Liver (tissue), 9 donors: ENCODE measurements around the gene SP100. TPM values are rescaled to one million over a fixed set of nuclear protein-coding genes. Genes with fewer than 3 reads are reported as not detected.

Experiments used
- DNase-seq: peaks from one replicate; pipeline ENCODE4 v3.0.0-alpha.2; 2017; ENCODE audit warnings: low spot score
- H3K27ac ChIP-seq, 2 donors: one replicate each; pipeline ENCODE4 v1.7.0; 2013; ENCODE audit warnings: inconsistent platforms in 2 of 2, low read length in 2 of 2, control low read depth in 1 of 2, low read depth in 1 of 2, mild to moderate bottlenecking in 1 of 2
- H3K27me3 ChIP-seq, 4 donors: one replicate each; pipeline versions ENCODE4 v1.6.1 to v1.7.0; 2013; ENCODE audit warnings: low read length in 3 of 4, inconsistent platforms in 1 of 4, mild to moderate bottlenecking in 1 of 4, moderate library complexity in 1 of 4; ENCODE audit not compliant: control insufficient read depth in 4 of 4, insufficient read depth in 4 of 4
- H3K36me3 ChIP-seq, 4 donors: one replicate each; pipeline versions ENCODE4 v1.6.1 to v1.7.0; 2013; ENCODE audit warnings: low read length in 3 of 4, mild to moderate bottlenecking in 3 of 4, low read depth in 1 of 4, moderate library complexity in 1 of 4; ENCODE audit not compliant: control insufficient read depth in 4 of 4, insufficient read depth in 3 of 4
- H3K4me1 ChIP-seq, 4 donors: one replicate each; pipeline versions ENCODE4 v1.6.1 to v1.7.0; 2013; ENCODE audit warnings: low read length in 3 of 4, mild to moderate bottlenecking in 3 of 4, moderate library complexity in 1 of 4; ENCODE audit not compliant: control insufficient read depth in 4 of 4, insufficient read depth in 4 of 4
- H3K4me3 ChIP-seq, 3 donors: one replicate each; pipeline versions ENCODE4 v1.6.1 to v1.7.0; 2013; ENCODE audit warnings: low read length in 3 of 3, control low read depth in 1 of 3, low read depth in 1 of 3, mild to moderate bottlenecking in 1 of 3
- H3K9ac ChIP-seq, 2 donors: one replicate each; pipeline ENCODE4 v1.7.0; 2013; ENCODE audit warnings: low read length in 2 of 2, mild to moderate bottlenecking in 2 of 2, moderate library complexity in 2 of 2, control low read depth in 1 of 2, low read depth in 1 of 2
- H3K9me3 ChIP-seq, 4 donors: one replicate each; pipeline versions ENCODE4 v1.6.1 to v1.7.0; 2013; ENCODE audit warnings: low read length in 3 of 4; ENCODE audit not compliant: control insufficient read depth in 4 of 4
- ATF3 ChIP-seq: IDR thresholded peaks from 2 replicates; pipeline ENCODE4 v1.6.1; 2016; ENCODE audit warnings: antibody characterized with exemption
- CTCF ChIP-seq: fragments of 150-350 bp; IDR thresholded peaks from 2 replicates; pipeline ENCODE4 v1.5.1; 2017; ENCODE audit warnings: improper control_type of control experiment, low read depth, low read length; ENCODE audit not compliant: missing input control
- FOXA1 ChIP-seq: IDR thresholded peaks from 2 replicates; pipeline ENCODE4 v1.6.1; 2016; ENCODE audit warnings: antibody characterized with exemption
- GABPA ChIP-seq, 2 donors: IDR thresholded peaks in 1 of 2; conservative IDR thresholded peaks in 1 of 2; 2 replicates each; pipeline ENCODE4 v1.6.1; 2016; ENCODE audit warnings: antibody characterized with exemption in 2 of 2, mild to moderate bottlenecking in 1 of 2, moderate library complexity in 1 of 2
- HNF4G ChIP-seq: IDR thresholded peaks from 2 replicates; pipeline ENCODE4 v1.6.1; 2016; ENCODE audit warnings: antibody characterized with exemption
- JUND ChIP-seq, 2 donors: IDR thresholded peaks; 2 replicates each; pipeline ENCODE4 v1.6.1; 2016; ENCODE audit warnings: antibody characterized with exemption in 2 of 2
- MAX ChIP-seq: IDR thresholded peaks from 2 replicates; pipeline ENCODE4 v1.6.1; 2016; ENCODE audit warnings: antibody characterized with exemption
- RAD21 ChIP-seq, 2 donors: IDR thresholded peaks; 2 replicates each; pipeline ENCODE4 v1.6.1; 2016; ENCODE audit warnings: antibody characterized with exemption in 2 of 2, mild to moderate bottlenecking in 2 of 2
- REST ChIP-seq: IDR thresholded peaks from 2 replicates; pipeline ENCODE4 v1.6.1; 2016; ENCODE audit warnings: antibody characterized with exemption, mild to moderate bottlenecking
- WGBS: extraction: QIAGEN DNeasy Blood & Tissue Kit; methylation state at CpG from one replicate; pipeline ENCODE4 v1.1.7; 2013; 5-methylcytosine and 5-hydroxymethylcytosine counted together
- polyA plus RNA-seq, 2 donors: library from polyadenylated mRNA; stranded (reverse) in 1 of 2; unstranded in 1 of 2; fragments of 200-250 nt in 1 of 2; fragments of >200 nt in 1 of 2; fragmentation: Nextera tagmentation in 1 of 2; extraction: Ambion mirVana in 1 of 2; gene quantifications; one replicate each; pipeline versions ENCODE4 v1.2.1 to v1.2.3, GENCODE V29; 2013 to 2015
- total RNA-seq, 2 donors: library from RNA; depleted of rRNA; stranded (reverse); fragments of >200 nt; gene quantifications; one replicate each; pipeline ENCODE4 v1.2.3, GENCODE V29; 2014
- donor health status: healthy.
- donor health status: healthy.
- donor health status: healthy.
- donor health status: healthy.
- donor health status: healthy.

SP100 gene
- total and polyA plus RNA-seq, 4 donors: 21.9 to 45.5 (median 33.1) TPM

- no peak for DNase-seq
- no peak overlapping the region for H3K4me3 ChIP-seq
- peak; percentile 2 for TF ChIP-seq FOXA1
- no peak for TF ChIP-seq GABPA (IDR thresholded peaks at IDR 0.05 in 1 of 2, conservative IDR thresholded peaks at IDR 0.05 in 1 of 2)
- H3K27me3 ChIP-seq: no peaks in the 10 kb centered on the region
- H3K9me3 ChIP-seq: peaks cover 0 to 10% (median 6%) of the 10 kb centered on the region in 4 donors
- H3K9ac ChIP-seq: no peak overlapping the region
- H3K36me3 ChIP-seq: no peaks in the 10 kb centered on the region
- peak overlapping the region; percentile 80 to 84 for H3K27ac ChIP-seq
- H3K4me1 ChIP-seq: peaks cover 2 to 20% (median 7%) of the 10 kb centered on the region in 4 donors
These were observed 104.8 kb downstream of the SP100 start for GRCh38 chr2:230520875-230521155.

GRCh38 chr2:230521386-230521785, 105.4 kb downstream of the SP100 start:
- H3K4me1 ChIP-seq: peaks cover 2 to 20% (median 7%) of the 10 kb centered on the region in 4 donors
- H3K36me3 ChIP-seq: no peaks in the 10 kb centered on the region
- no peaks in the 10 kb centered on the region for H3K27me3 ChIP-seq
- no peak for DNase-seq
- peak overlapping the region; percentile 80 to 84 for H3K27ac ChIP-seq
- peak overlapping the region in 1 of 3 donors; percentile 28 for H3K4me3 ChIP-seq
- 92% methylated on average over 2 of the region's 2 CpGs for WGBS
- no peak for TF ChIP-seq CTCF
- peaks cover 0 to 10% (median 6%) of the 10 kb centered on the region in 4 donors for H3K9me3 ChIP-seq
- no peak overlapping the region for H3K9ac ChIP-seq

GRCh38 chr2:230525682-230526081, 109.7 kb downstream of the SP100 start:
- Histone ChIP-seq H3K9ac (no peak overlapping the region), H3K27me3 (no peaks in the 10 kb centered on the region), H3K4me1 (peaks cover 0 to 6% (median 2%) of the 10 kb centered on the region in 4 donors), H3K36me3 (no peaks in the 10 kb centered on the region), H3K4me3 (peak overlapping the region in 1 of 3 donors; percentile 9), H3K9me3 (peaks cover 0 to 10% (median 6%) of the 10 kb centered on the region in 4 donors), H3K27ac (no peak overlapping the region)
- DNase-seq: no peak
- TF ChIP-seq MAX: no peak
- TF ChIP-seq FOXA1: no peak
- no peak for TF ChIP-seq JUND (IDR thresholded peaks at IDR 0.05)
- no peak for TF ChIP-seq REST
- no peak for TF ChIP-seq RAD21 (IDR thresholded peaks at IDR 0.05)
- WGBS: 96% methylated on average over 3 of the region's 3 CpGs

- H3K27ac ChIP-seq: no peak overlapping the region
- H3K36me3 ChIP-seq: peaks cover 0 to 9% (median 6%) of the 10 kb centered on the region in 4 donors
- no peaks in the 10 kb centered on the region for H3K9me3 ChIP-seq
- H3K27me3 ChIP-seq: no peaks in the 10 kb centered on the region
- TF ChIP-seq RAD21 (IDR thresholded peaks at IDR 0.05) (no peak), FOXA1 (no peak), ATF3 (no peak), HNF4G (no peak)
- H3K4me1 ChIP-seq: no peaks in the 10 kb centered on the region
- DNase-seq: no peak
- WGBS: 91% methylated on average over 4 of the region's 4 CpGs
- no peak overlapping the region for H3K9ac ChIP-seq
- H3K4me3 ChIP-seq: no peak overlapping the region
These were observed 121.6 kb downstream of the SP100 start for GRCh38 chr2:230537531-230537976.
